NT2/D1 (cell line): Measurements from ENCODE around the gene PBXIP1.

Experiments
- DNase-seq: peaks from one replicate; pipeline ENCODE4 v3.0.0-alpha.2; 2011; ENCODE audit warnings: low read depth, low spot score
- H3K27me3 ChIP-seq: 2 replicates; pipeline ENCODE4 v1.6.0; 2011; ENCODE audit warnings: mild to moderate bottlenecking; ENCODE audit not compliant: insufficient read length, insufficient read depth
- H3K36me3 ChIP-seq: 2 replicates; pipeline ENCODE4 v1.6.1; 2011; ENCODE audit warnings: mild to moderate bottlenecking, low read length, mixed read lengths; ENCODE audit not compliant: insufficient read depth, insufficient read length
- H3K4me1 ChIP-seq: 2 replicates; pipeline ENCODE4 v1.5.1; 2011; ENCODE audit not compliant: insufficient read depth, insufficient read length
- H3K4me3 ChIP-seq: 2 replicates; pipeline ENCODE4 v1.5.1; 2011; ENCODE audit warnings: low read depth; ENCODE audit not compliant: insufficient read length
- H3K9ac ChIP-seq: 2 replicates; pipeline ENCODE4 v1.6.0; 2011; ENCODE audit warnings: low read depth; ENCODE audit not compliant: insufficient read length
- H3K9me3 ChIP-seq: 2 replicates; pipeline ENCODE4 v1.5.1; 2011; ENCODE audit warnings: mild to moderate bottlenecking, low read length; ENCODE audit not compliant: insufficient read depth
- SUZ12 ChIP-seq: IDR thresholded peaks from 2 replicates; pipeline ENCODE4 v1.6.1; 2011; ENCODE audit not compliant: insufficient read length, insufficient read depth; ENCODE audit errors: extremely low read depth
- YY1 ChIP-seq: IDR thresholded peaks from 2 replicates; pipeline ENCODE4 v1.6.1; 2011; ENCODE audit not compliant: insufficient read length, insufficient read depth
- ZNF274 ChIP-seq: IDR thresholded peaks from 2 replicates; pipeline ENCODE4 v1.6.1; 2011; ENCODE audit warnings: mild to moderate bottlenecking, low read depth, low read length

PBXIP1 gene

GRCh38 chr1:154943649-154944400 lies 12.1 kb downstream of the PBXIP1 start:
- TF ChIP-seq ZNF274 (no peak), YY1 (no peak), SUZ12 (no peak)
- no peaks in the 10 kb centered on the region for H3K27me3 ChIP-seq
- H3K36me3 ChIP-seq, result peaks cover 21% of the 10 kb centered on the region
- no peak overlapping the region for H3K4me3 ChIP-seq
- no peaks in the 10 kb centered on the region for H3K9me3 ChIP-seq
- DNase-seq, result peak; percentile 48
- H3K9ac ChIP-seq, result peak overlapping the region; percentile 36
- peaks cover 34% of the 10 kb centered on the region for H3K4me1 ChIP-seq

GRCh38 chr1:154941333-154942013 lies 14.4 kb downstream of the PBXIP1 start:
- no peak overlapping the region for H3K9ac ChIP-seq
- H3K27me3 ChIP-seq, result no peaks in the 10 kb centered on the region
- no peaks in the 10 kb centered on the region for H3K9me3 ChIP-seq
- peaks cover 9% of the 10 kb centered on the region for H3K36me3 ChIP-seq
- TF ChIP-seq ZNF274 (no peak), SUZ12 (no peak), YY1 (no peak)
- peaks cover 29% of the 10 kb centered on the region for H3K4me1 ChIP-seq
- peak; percentile 28 for DNase-seq
- no peak overlapping the region for H3K4me3 ChIP-seq

- TF ChIP-seq SUZ12 (no peak), ZNF274 (no peak), YY1 (no peak)
- Histone ChIP-seq H3K9ac (no peak overlapping the region), H3K9me3 (no peaks in the 10 kb centered on the region), H3K4me1 (peaks cover 29% of the 10 kb centered on the region), H3K36me3 (peaks cover 8% of the 10 kb centered on the region), H3K4me3 (no peak overlapping the region), H3K27me3 (no peaks in the 10 kb centered on the region)
- DNase-seq, result no peak
These were observed 15.2 kb downstream of the PBXIP1 start for GRCh38 chr1:154940651-154941194.

GRCh38 chr1:154940213-154940560 lies 15.7 kb downstream of the PBXIP1 start:
- H3K9ac ChIP-seq, result no peak overlapping the region
- DNase-seq, result no peak
- no peak for TF ChIP-seq ZNF274
- TF ChIP-seq YY1, result no peak
- H3K4me1 ChIP-seq, result peaks cover 29% of the 10 kb centered on the region
- H3K27me3 ChIP-seq, result no peaks in the 10 kb centered on the region
- no peak overlapping the region for H3K4me3 ChIP-seq
- no peaks in the 10 kb centered on the region for H3K9me3 ChIP-seq
- peaks cover 2% of the 10 kb centered on the region for H3K36me3 ChIP-seq

- no peaks in the 10 kb centered on the region for H3K36me3 ChIP-seq
- H3K4me1 ChIP-seq, result peaks cover 24% of the 10 kb centered on the region
- no peaks in the 10 kb centered on the region for H3K9me3 ChIP-seq
- no peaks in the 10 kb centered on the region for H3K27me3 ChIP-seq
- TF ChIP-seq ZNF274 (no peak), YY1 (no peak), SUZ12 (no peak)
- no peak overlapping the region for H3K4me3 ChIP-seq
- H3K9ac ChIP-seq, result no peak overlapping the region
- DNase-seq, result no peak
These were observed 17.1 kb downstream of the PBXIP1 start for GRCh38 chr1:154938604-154939399.

- TF ChIP-seq SUZ12 (no peak), YY1 (no peak), ZNF274 (no peak)
- no peaks in the 10 kb centered on the region for H3K9me3 ChIP-seq
- peaks cover 24% of the 10 kb centered on the region for H3K4me1 ChIP-seq
- H3K4me3 ChIP-seq, result peak overlapping the region; percentile 70
- DNase-seq, result no peak
- H3K27me3 ChIP-seq, result no peaks in the 10 kb centered on the region
- peak overlapping the region; percentile 89 for H3K9ac ChIP-seq
- no peaks in the 10 kb centered on the region for H3K36me3 ChIP-seq
These were observed 17.9 kb downstream of the PBXIP1 start for GRCh38 chr1:154937988-154938386.
